ENCODE data around the gene GDF15.
A peak's percentile ranks its signal among the peaks of the same experiment; 100 is the strongest.
"Not testable (repeated sequence)": the region's sequence is repeated elsewhere in the genome, so short reads cannot be mapped to it uniquely, and the experiment has no call there.

Gene GDF15

GRCh38 chr19:18385675-18386542, at the start of gene GDF15:
Gene GDF15 (plus strand): TSS chr19:18386158. CDS start chr19:18386190, 32 bp downstream.
- DNase-seq (ENCODE audit: low read depth): no peak

GRCh38 chr19:18338541-18338940, 47.4 kb upstream of the GDF15 start:
- no peak for DNase-seq (ENCODE audit: low read depth)

GRCh38 chr19:18339723-18340122, 46.2 kb upstream of the GDF15 start:
- DNase-seq (ENCODE audit: low read depth): no peak

GRCh38 chr19:18340190-18340989, 45.6 kb upstream of the GDF15 start, which contains the start of gene PGPEP1:
Gene PGPEP1 (plus strand): TSS chr19:18340598. CDS start chr19:18340682, 84 bp downstream.
- DNase-seq (ENCODE audit: low read depth): peak; percentile 58

GRCh38 chr19:18340990-18341868, 44.7 kb upstream of the GDF15 start:
- DNase-seq (ENCODE audit: low read depth): peak; percentile 63

- no peak for DNase-seq (ENCODE audit: low read depth)
These were observed 43.8 kb upstream of the GDF15 start for GRCh38 chr19:18342090-18342632.

- no peak for DNase-seq (ENCODE audit: low read depth)
These were observed 41.4 kb upstream of the GDF15 start for GRCh38 chr19:18344582-18344950.

GRCh38 chr19:18345296-18345695, 40.7 kb upstream of the GDF15 start:
- DNase-seq (ENCODE audit: low read depth): no peak

- no peak for DNase-seq (ENCODE audit: low read depth)
These were observed 39.9 kb upstream of the GDF15 start for GRCh38 chr19:18346091-18346490.

- DNase-seq (ENCODE audit: low read depth): no peak
These were observed 37.8 kb upstream of the GDF15 start for GRCh38 chr19:18348171-18348570.

GRCh38 chr19:18348818-18349339, 37.1 kb upstream of the GDF15 start:
- not testable (repeated sequence) for DNase-seq (ENCODE audit: low read depth)

GRCh38 chr19:18349524-18350128, 36.3 kb upstream of the GDF15 start:
- DNase-seq (ENCODE audit: low read depth): no peak

GRCh38 chr19:18350490-18350889, 35.5 kb upstream of the GDF15 start:
- no peak for DNase-seq (ENCODE audit: low read depth)

GRCh38 chr19:18351544-18351943, 34.4 kb upstream of the GDF15 start:
- DNase-seq (ENCODE audit: low read depth): no peak

- DNase-seq (ENCODE audit: low read depth): no peak
These were observed 32.5 kb upstream of the GDF15 start for GRCh38 chr19:18353378-18354005.

- DNase-seq (ENCODE audit: low read depth): not testable (repeated sequence)
These were observed 31.2 kb upstream of the GDF15 start for GRCh38 chr19:18354743-18355142.

GRCh38 chr19:18357041-18357440, 28.9 kb upstream of the GDF15 start:
- DNase-seq (ENCODE audit: low read depth): no peak

GRCh38 chr19:18361646-18362045, 24.3 kb upstream of the GDF15 start:
- no peak for DNase-seq (ENCODE audit: low read depth)

- DNase-seq (ENCODE audit: low read depth): no peak
These were observed 22.9 kb upstream of the GDF15 start for GRCh38 chr19:18362934-18363542.

- no peak for DNase-seq (ENCODE audit: low read depth)
These were observed 22.2 kb upstream of the GDF15 start for GRCh38 chr19:18363787-18364186.
